Measurements from ENCODE around the gene TRIP4.

- no peak for TF ChIP-seq CTCF (IDR thresholded peaks at IDR 0.05)
- TF ChIP-seq POLR2A (IDR thresholded peaks at IDR 0.05) = peak in 1 of 2 donors; percentile 38
Measured at GRCh38 chr15:64460206-64460723, 72.6 kb downstream of the TRIP4 start, which contains the start of gene ZNF609.

Measured in sigmoid colon (tissue), 3 donors.